Stimulated activated CD4-positive, alpha-beta T cell treated with anti-CD3 and anti-CD28 coated beads, Interleukin-2, amount 100 ng/mL, for 48 hours (primary cell): ENCODE data around the gene DUSP12.
"Not testable (repeated sequence)": the region's sequence is repeated elsewhere in the genome, so short reads cannot be mapped to it uniquely, and the experiment has no call there.

Experiments
- DNase-seq, 2 donors: peaks; one replicate each; pipeline ENCODE4 v3.0.0-alpha.2; 2020

The DUSP12 gene

GRCh38 chr1:161727256-161727924, 22.2 kb upstream of the DUSP12 start:
- DNase-seq = peak in 1 of 2 donors; percentile 13

DNA sequence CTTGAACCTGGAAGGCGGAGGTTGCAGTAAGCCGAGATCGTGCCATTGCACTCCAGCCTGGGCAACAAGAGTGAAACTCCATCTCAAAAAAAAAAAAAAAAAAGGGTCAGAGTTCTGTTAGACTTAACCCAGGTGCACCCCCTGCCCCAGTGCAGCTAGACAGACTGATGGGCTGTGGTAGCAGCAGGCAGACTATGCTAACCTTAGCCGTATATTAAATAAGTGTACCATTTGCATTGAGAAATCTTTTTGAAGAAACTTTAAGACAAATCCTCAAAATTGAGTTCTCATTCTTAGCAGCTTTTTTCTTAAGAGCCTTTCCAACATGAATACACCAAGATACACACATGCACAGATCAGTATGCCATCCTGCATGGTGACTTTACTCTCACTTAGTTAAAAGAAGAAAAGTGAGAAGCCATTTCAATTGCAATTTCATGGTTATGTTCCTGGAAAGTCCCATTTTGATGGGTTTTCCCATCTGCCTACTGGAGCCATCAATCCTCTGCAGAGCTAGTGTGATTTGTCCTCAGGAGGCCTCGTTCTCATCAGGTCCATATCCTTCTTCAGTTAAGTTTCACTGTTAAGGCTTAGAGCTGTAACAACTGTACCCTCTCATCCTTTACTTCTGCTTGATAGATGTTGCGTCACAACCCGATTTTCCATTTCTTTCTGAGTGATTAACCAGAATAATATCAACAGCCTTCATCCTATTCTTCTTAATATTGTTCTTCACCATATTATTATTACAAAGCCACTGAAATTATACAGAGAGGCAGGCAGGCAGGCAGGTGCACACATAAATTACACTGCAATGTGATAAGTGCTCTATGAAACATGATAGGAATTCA, 21.0 kb upstream of the DUSP12 start:
- no peak for DNase-seq

- peak; percentile 30 to 39 for DNase-seq
Observed at GRCh38 chr1:161730050-161730564, 19.5 kb upstream of the DUSP12 start.

- DNase-seq = no peak
Observed at GRCh38 chr1:161731241-161731640, 18.3 kb upstream of the DUSP12 start.

DNA sequence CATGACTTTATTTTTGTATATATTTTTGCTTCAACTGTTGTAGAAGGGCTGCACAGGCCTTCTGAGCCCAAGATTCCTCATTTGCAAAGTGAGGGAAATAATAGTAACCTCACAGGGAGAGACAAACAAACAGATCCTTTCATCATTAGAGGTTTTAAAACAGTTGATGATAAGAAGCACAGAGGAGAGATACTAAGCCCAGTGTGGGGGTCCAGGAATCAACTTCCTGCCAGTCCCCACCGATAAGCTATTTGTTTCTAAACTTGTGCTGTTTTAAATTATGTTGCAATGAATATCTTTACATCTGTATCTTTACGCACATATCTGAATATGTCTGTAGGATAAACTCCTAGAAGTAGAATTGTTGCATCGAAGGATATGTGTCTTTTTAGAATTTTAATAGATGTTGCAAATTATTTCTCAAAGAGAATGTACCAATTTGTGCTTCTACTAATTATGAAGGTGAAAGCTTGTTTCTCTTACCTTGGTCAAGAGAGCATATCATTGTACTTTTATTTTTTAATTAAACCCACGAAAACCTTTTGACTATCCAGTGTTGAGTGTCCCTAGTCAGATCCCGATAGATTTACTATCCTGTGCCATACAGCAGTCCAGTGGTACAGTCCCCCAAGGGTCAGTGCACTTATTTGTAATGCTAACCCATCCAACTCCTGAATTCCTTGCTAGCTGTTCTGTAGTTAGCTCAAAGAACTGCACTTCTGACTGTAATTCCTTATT, 17.4 kb upstream of the DUSP12 start:
- DNase-seq = no peak

DNA sequence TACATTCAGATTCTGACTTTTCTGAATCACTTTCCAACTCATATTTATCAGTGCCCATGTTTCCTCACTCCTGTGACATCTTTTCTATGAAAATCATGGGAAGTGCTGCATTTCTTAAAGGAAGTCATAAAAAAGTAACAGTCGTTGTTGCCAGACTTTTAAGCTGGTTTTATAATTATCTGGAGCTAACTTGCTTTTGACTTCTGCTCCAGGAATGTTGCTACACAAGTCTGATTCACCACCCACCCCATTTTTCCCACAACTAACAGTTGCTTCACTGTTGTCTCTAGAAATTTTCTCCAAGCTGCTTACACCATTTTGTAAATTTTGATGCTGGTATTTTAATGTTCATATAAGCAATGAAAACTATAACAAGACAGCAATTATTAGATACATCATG, 16.1 kb upstream of the DUSP12 start:
- DNase-seq = no peak

DNA sequence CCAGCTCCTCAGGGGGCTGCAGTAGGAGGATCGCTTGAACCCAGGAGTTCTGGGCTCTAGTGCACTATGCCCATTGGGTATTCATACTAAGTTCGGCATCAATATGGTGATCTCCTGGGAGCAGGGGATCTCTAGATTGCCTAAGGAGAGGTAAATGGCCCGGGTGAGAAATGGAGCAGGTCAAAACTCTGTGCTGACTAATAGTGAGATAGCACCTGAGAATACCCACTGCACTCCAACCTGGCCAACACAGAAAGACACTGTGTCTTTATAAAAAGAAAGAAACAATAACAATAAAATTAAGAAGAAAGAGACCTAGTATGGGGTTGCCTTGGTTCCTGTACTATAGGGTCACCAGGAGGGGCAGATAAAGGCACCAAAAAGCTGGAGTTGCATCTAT, 13.7 kb upstream of the DUSP12 start:
- no peak for DNase-seq

DNA sequence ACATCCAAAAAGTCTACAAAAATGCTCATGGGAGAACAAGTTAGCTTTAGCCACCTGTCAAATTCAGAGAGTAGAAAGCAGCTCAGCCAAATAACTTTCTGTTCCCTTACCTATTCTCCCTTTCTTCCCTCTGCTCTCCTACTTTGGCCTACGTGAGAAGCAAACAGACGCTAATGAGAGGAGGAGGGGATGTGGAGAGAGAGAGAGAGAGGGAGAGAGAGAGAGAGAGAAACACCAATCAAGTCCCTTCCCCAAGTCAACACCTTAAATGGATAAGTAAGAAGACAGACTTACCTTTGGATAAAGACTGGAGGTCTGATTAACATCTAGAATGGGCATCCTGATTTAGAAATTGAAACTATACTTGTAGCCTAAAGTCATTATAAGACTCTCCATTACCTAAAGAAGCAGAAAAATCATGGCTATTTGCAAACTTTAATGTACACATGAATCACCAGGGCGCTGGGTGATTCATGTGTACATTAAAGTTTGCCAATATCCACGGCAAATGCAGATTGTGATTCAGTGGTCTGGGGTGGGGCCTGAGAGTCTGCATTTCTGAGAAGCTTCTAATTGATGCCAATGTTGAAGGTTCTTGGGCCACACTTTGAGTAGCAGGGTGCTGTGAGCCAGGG, 13.1 kb upstream of the DUSP12 start:
- no peak for DNase-seq

DNA sequence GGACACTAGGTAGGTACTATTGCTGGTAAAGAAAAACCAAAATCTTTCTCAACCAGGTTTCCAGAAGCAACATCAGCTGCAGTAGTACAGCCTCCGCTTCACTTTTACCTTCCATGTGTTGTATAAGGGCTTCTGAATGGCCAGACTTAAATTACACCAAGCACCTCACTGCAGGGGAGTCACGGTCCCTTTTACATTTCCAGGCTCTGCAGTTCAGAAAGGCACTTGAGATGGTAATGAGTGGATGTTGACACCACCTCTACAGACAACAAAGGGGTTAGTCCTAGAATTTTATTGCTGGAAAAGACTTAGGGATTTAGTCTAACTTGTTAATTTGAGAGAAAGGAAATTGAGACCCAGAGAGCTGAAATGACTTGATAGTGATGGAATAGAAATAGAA, 12.0 kb upstream of the DUSP12 start:
- no peak for DNase-seq

DNA sequence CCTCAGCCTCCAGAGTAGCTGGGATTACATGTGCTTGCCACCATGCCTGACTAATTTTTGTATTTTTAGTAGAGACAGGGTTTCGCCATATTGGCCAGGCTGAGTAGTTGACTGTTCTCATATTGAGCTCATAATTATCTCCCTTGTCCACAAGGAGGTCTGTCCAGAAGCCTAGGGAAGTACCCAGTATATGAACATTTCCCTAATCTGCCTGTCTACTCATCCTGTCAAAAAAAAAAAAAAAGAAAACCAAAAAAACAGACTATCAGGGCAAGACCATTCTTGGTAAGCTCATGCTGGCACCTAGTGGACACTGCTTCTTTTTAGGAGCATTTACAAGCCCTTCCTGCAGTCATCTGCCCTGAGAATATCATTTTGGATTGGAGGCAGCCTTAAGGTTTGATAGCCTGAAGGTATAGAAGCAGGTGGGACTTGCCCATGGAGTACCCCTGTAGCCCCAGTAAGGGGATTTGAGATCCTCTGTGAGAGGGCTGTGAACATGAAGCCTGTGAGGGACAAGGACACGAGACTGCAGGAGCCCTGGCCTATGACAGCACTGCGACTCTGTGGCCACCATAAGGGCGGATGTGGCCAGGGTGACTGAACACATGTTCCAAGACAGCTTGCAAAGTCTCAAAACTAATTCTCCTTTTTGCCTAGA, 10.8 kb upstream of the DUSP12 start:
- no peak for DNase-seq

DNA sequence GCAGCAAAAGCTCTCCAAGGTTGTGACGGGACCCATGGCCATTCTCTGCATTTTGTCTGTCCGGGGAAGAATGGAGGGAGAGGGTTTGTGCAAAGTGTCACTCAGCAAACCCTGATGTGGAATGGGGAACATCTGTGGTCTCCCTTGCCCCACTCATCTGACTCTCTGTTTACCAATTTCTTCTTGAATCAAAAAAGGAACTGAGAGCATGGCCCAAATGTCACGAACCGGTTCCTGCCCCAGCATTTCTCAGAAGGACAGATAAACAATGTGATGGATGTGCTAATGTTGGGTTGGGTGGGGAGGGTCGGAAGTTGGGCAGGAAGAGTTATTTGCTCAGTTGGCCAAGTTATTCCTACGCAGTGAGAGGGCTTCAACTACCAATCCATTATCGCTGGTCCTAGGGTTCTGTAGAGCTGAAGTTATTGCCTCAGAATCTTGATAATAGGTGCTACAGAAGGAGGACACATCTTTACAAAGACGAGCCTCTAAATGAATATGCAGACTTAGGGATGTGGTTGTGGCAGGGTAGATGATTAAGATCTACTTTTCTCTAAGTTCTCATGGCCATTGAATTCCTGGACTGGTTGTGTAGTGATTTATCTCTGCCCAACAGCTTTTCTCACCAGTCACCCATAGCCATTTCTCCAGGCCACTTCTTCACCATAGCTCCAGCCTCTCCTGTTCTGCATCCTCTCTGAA, 9.6 kb upstream of the DUSP12 start:
- no peak for DNase-seq

DNA sequence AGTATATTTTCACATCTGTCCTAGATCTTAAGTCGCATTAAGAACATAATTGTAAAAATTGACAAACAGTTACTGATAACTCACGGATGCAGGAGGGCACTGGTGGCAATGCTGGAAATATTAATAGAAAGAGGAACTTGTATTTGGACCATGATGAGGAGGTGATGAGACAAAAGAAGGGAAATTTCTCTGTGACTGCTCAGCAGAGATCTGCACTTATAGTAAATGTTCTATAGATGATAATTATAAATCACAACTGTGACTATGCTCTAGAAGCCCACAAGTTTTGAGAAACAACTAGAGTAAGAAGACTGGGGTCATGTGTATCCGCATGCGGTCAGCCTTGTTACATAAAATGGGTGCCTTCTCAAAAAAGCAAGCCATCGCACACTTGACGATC, 8.7 kb upstream of the DUSP12 start:
- no peak for DNase-seq

DNA sequence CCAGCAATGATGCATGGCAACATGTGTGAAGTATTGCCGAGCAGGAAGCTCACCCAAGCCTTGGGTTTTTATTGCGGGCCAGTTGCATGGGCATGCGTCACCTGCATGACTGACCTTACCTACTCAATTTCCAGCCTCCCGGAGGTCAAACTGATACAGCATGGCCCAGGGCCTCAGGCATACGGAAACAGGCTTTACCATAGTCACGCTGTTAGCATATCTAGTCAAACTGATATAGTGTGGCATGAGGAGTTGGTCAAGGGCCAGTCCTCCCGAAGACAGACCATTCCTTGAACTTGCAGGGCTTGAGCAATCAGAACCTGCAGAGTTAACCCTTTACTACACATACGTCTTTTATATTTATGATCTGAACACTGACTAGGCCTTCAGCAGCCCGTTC, 6.4 kb upstream of the DUSP12 start:
- DNase-seq = no peak

DNA sequence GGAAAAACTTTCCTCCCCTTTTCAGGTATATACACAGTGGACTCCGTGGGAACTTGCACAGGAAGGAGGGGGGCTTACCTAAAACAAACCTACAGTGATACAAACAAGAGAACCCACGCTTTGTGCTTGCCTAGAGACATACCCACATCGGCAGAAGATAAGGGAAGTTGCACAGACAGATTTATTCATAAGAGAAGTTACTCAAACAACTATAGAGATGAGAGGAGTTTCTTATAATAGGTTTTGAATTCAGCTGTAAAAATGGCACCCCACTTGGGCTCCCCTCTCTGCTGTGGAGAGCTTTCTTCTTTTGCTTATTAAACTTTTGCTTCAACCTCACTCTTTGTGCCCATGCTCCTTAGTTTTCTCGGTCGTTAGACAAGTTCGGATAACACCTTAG, 1.8 kb upstream of the DUSP12 start:
- DNase-seq = no peak

DNA sequence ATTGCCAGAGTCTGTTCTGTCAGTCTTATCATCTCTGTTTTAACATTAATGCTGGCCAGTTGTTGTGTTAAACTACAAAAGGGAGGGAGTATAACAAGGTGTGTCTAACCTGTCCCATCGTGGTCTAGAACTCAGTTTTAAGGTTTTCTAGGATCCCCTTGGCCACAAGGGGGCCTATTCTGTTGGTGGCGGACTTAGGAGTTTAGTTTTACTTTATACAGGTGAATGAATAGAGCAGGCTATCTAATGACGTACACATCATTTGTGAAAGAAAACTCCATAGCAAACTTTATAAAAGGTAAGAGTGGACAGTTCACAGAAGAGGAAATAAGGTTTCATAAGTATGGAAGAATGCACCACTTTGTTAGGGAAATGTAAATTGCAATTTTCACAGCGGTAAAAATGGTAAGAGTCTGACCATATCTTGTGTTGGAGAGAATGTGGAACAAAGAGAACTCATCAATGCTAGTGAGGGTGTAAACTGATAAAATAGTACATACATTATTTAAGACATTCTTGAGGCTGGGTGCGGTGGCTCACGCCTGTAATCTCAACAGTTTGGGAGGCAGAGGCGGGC, 14.0 kb downstream of the DUSP12 start:
- no peak for DNase-seq

DNA sequence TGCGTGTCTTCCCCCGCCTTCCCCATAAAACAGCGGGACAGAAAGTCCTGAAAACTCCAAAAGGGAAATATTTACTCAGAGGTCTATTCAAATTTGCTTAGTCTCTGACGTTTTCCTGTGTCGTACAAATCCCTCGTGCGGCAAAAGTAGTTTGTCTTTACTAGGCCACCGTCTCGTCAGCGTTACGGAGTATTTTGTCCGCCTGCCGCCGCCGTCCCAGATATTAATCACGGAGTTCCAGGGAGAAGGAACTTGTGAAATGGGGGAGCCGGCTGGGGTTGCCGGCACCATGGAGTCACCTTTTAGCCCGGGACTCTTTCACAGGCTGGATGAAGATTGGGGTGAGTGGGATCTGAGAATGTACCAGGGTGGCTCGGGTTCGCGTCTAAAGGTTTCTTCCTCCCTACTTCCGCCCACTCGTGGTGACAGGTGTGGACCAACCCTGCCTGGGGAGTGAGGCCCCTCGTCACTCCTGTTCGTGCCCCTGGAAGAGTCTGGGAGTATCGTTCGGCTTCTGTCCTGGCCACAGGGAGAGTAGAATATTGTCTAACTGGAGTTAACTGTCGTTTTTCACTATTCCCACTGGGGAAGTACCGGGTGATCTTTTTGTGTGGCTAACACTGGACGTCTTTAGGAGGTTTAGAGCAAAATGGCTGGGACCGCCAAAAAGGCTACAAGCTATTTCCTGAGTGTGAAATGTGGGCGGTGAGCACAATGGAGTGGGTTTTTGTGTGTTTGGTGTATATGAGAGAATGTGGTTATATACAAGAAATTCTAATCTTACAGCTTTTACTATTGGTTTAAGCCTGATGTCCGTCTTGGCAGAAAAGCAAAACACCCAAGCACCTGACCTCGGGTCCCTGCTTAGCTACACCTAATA, 16.8 kb downstream of the DUSP12 start, which contains the start of gene ATF6:
Gene ATF6, plus strand, starts transcription at position 219 of the 880 bp plus-strand sequence. Its CDS starts 41 bp downstream, at position 260.
- DNase-seq = peak; percentile 70

DNA sequence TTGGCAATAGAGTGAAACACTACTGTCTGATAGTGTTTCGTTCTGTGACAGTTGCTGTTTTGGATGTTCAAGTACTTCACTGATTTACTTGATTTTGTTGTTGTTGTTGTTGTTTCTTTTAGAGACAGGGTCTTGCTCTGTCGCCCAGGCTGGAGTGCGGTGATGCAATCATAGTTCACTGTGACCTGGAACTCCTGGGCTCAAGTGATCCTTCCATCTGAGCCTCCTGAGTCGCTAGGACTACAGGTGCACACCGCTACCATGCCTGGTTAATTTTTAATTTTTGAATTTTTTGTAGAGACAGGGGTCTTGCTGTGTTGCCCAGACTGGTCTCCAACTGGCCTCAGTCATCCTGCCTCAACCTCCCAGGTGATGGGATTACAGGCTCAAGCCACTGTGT, 18.9 kb downstream of the DUSP12 start:
- no peak for DNase-seq

DNA sequence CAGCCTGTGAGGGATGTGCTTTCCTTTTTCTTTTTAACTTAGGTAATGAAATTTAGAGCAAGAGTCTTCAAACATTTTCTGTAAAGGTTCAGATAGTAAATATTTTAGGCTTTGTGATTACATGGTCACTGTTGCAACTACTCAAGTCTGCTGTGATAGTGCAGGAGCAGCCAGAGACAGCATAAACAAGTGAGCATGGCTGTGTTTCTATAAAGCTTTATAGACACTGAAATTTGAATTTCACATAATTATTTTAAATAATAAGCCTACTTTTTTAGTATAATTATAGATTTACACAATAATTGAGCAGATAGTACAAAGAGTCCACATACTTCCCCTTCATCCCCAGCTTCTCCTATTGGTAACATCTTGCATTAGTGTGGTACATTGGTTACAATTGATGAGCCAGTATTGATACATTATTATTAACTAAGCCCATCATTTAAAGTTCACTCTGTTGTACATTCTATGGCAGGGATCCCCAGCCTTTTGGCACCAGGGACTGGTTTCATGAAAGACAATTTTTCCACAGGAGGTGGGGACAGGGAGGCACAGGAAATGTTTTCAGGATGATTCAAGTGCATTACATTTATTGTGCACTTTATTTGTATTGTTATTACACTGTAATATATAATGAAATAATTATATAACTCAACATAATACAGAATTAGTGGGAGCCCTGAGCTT, 19.5 kb downstream of the DUSP12 start:
- no peak for DNase-seq

DNA sequence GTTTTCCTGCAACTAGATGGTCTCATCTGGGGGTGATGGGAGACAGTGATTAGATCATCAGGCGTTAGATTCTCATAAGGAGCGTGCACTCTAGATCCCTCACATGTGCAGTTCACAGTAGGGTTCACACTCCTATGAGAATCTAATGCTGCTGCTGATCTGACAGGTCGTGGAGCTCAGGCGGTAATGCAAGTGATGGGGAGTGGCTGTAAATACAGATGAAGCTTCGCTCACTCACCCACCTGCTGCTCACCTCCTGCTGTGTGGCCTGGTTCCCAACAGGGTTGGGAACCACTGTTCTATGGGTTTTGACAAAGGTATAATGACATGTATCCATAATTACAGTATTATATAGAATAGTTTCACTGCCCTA, 20.1 kb downstream of the DUSP12 start:
- not testable (repeated sequence) for DNase-seq

- no peak for DNase-seq
Observed at GRCh38 chr1:161770250-161770649, 20.7 kb downstream of the DUSP12 start.
